OCI-M2 (cell line): ENCODE results near the gene ARSB.

Experiments
- DNase-seq: peaks from one replicate; lab custom pipeline; 2025; ENCODE audit not compliant: unreplicated experiment; lab: John Stamatoyannopoulos, UW

The ARSB gene

DNA sequence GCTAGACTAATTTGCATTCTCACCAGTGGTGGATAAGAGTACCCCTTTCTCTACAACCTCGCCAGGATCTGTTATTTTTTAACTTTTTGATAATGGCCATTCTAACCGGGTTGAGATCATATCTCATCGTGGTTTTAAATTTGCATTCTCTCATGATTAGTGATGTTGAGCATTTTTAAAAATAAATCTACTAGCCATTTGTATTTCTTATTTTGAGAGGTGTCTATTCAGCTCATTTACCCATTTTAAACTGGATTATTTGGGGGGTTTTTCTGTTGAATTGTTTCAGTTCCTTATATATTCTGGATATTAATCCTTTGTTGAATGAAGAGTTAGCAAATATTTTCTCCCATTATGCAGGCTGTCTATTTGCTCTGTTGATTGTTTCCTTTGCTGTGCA, 139.6 kb downstream of the ARSB start:
- DNase-seq: no peak

DNA sequence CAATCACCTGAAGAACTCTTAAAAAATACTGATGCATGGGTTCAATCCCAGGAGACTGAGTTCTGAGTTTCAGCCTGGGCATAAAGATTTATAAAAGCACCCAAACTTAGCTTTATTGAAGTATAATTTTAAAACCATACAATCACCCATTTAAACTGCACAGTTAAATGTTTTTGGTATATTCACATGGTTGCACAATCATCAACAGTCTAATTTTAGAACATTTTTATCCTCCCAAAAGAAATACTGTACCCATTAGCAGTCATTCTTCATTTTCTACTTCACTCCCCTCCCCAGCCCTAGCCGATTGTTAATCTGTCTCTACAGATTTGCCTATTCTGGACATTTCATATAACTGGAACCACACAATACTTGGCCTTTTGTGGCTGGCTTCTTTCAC, 141.7 kb downstream of the ARSB start:
- DNase-seq: no peak

DNA sequence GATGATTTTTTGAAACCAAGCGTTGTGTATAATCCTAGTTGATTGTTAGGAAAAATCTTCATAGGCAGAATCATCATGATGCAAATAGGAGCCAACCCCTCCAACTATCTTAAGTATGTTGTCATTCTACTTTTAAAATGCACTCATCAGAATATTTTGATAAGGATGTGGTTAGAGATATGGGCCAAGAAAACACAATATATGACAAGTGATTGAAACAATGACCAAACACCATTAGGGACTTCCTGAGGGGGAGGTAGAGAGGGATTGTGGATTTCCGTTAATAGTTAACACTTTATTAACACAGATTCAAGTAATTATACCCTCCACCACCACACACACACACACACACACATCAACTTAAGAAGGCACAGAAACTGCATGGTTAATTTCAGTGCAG, 143.3 kb downstream of the ARSB start:
- no peak for DNase-seq

DNA sequence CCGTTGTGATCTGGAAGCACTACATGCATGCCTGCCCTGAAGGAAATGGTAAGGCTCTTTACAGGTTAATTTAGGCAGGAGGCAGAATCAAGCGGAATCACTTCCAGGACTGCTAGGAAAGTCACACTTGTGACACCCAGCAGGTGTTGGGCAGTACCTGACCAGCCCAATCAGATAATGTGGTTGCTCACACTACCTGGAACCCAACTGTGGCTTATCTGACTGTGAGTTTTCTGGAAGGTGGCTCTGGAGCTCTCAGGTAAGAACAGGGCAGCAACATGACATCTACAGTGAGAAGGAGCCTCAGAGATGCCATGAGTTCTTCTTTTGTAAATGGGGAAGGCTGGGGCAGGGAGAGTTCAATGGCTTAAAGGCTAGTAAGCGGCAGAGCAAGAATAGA, 146.4 kb downstream of the ARSB start:
- no peak for DNase-seq

DNA sequence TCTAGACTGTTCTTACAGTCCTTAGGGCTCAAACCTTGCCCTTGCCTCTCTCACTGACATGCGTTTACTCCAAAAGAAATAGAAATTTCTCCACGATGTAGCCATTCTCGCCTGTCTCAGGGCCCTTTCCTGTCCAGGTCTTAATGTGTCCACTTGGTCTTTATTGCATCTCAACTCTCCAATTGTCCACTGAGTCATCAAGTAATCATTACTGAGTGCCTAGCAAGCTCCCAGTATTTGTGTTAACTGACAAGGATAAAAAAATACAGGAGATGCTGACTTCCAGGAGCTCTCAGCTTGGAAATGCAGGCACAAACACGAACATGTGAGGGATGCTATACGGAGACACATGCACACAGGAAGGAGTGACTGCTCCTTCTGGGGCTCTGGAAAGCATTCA, 147.3 kb downstream of the ARSB start:
- no peak for DNase-seq

DNA sequence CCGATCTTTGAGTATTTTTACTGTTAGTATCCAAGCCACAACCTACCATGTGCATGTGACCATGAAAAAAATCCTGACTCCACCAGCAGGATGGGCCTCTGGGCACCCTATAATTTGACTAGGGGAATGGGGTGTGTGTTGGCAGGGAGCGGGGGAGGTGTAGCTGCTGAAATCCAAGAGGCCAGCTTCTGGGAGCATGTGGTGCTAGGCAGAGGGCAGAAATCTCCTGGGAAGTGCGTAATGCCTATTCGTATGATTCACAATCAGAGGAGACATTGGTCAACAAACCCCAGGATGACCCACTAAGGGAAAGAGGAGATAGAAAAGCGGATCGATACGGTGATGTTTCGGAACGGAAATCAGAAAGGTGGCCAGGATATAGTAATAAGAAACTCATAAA, 149.9 kb downstream of the ARSB start:
- no peak for DNase-seq

DNA sequence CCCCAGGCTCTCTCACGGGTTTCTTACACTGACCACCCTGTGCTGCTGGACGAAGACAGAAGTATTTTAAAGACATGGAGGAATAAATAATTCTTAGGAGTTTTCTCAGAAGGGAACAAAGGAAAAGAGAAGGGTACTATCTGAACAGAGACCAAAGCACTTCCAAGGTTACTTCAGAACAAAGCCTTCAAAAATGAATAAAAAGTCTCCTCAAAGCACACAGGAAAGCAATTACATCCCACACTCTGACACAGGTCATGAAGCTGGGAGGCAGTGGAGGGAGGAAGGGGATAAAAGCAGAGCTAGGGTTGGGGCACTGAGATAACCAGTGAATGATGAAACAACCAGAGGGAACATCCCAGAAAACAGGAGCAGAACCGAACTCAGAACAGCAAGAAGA, 151.8 kb downstream of the ARSB start:
- DNase-seq: no peak

DNA sequence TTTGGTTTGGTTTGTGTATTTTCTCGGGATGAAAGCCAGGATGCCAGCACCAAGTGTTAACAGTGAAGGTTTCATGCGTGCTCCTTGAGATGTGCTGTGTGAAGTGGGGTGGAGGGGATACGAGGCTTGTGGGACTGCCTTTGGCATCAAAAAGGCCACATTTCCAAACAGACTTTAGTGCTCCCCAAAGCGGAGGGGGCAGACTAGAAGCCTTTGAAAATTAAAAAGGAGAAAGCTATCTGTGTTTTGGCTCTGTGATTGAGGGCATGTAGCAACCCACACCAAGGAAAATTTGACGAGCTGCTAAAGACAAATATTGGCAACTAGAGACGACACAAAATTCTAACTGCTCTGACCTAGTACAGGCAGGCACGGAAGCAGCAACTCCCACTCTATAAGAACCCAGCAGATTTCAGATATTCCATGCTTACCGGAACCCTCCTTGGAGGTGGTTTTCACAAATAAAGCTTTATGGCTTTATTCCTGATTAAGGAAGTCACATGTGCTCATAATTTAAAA, 154.5 kb downstream of the ARSB start:
- no peak for DNase-seq

DNA sequence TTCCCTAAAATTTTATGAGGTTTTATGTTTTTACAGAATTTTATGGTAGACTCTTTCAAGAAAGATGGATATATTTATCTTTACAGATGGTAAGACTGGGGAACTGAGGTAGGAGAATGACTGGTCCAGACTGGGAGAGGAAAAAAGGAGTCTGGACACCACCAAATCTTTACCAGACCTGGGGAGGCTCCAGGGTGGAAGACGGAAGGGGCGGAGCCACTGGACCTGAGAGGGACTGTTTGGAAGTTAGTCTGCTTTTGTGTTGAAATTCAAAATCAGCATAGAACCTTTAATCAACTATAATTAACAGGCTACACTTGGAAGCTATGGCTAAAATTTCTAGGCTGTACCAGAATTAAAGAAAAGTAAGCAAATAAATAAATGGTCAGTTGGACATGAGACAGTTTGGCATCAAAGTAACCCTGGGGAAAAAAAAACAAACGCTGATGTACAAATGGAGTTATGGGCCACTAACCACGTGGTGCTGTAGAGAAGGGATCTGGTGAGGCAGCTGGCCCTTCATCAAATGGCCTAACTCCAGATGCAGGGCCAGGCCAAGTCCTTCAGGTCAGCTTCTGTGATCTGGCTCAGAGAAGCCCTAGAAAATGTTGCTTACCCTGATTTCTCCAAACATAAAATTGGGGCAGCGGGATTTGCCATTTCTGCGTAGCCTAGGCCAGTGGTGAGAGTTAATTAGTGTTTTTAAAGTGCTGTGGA, 155.1 kb downstream of the ARSB start:
- DNase-seq: no peak

DNA sequence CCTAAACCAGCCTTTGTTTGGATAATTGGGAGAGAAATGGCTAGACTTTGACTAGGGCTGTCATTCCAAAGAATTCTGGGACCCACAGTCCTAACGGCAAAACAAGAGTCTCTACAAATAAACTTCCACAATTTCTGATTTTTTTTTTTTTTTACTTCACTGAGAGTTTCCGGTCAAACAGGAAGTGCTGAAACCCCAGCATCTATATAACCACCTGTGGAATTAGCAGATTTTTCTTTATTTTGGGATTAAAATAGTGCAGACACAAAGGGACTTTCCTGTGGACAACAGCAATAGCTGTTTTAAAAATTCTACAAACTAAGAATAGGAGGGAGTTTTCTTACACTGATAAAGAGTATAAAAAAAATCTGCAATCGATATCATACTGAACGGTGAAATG, 157.4 kb downstream of the ARSB start:
- no peak for DNase-seq

DNA sequence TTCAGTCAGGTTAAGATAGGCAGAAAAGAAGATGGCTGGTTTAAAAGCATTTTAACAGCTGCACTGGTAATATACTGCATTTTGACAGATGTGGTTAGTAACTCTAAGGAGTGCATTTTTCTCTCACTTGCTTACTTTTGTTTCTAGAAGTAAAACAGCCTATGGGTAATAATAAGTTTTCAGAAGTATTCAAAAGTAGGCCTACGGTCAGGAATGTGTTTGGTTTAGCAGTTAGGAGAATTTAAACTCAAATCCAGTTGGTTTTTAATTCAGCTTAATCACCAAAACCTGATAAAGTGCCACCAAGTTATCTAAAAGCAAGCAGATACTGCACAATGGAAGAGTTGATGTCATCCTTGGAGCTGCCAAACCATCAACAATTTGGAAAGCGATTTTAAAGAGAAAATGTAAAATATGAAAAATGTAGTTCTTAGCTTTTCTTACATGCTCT, 160.3 kb downstream of the ARSB start:
- DNase-seq: no peak

DNA sequence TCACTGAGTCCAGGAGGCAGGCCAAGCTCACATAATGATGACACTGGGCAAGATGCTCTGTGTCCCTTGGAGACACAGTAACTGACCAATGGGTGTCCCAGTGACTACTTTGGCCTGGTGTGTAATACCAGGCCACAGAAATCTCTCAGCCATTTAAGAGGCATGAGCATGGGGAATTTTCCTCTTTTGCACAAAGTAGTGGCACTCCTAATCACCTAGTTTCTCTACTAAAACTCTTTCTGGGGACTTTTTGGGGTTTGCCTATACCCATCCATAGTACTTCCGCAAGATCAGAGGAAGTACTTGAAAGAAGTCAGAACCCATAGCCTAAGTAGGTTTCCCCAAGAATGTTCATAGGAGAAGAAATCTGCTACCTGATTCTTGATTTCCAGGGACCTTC, 161.9 kb downstream of the ARSB start:
- no peak for DNase-seq

DNA sequence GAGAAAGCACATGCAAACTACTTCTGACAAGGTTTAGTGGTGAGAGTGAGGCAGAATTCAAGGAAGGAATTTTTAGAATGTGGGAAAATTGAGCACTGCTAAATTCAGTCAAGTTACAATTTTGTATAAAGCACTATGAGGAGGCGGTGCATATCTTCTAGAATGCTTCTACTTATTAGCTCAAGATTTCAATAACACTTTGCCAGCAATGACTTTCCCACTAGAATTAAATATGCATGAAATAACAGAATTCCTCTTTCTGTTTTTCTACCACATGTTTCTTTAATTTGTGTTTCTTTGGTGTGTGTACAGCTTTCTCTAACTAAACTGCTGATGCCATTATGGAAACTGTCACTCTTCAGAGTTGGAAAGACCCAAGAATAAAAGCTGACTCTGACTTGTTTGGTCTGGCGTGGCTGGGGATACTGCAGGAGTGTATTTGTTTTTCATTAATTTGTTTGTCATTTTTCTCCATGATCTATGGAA, 163.5 kb downstream of the ARSB start:
- no peak for DNase-seq

DNA sequence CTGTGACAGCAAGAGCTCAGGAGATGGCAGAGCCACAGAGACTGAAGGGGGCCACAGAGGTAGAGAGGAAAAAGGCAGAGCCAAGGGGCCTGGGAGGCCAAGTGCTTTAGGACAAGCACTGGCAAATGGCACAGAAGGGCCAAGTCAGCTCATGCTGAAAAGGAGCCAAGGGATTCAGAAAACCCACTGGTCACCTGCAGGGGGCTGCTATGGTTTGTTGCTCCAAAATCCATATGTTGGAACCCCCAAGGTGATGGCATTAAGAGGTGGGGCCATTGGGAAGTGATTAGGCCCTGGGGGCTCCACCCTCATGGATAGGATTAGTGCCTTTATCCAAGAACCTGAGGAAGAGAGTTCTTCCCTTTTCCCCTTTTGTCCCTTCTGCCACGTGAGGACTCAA, 165.4 kb downstream of the ARSB start:
- DNase-seq: no peak

DNA sequence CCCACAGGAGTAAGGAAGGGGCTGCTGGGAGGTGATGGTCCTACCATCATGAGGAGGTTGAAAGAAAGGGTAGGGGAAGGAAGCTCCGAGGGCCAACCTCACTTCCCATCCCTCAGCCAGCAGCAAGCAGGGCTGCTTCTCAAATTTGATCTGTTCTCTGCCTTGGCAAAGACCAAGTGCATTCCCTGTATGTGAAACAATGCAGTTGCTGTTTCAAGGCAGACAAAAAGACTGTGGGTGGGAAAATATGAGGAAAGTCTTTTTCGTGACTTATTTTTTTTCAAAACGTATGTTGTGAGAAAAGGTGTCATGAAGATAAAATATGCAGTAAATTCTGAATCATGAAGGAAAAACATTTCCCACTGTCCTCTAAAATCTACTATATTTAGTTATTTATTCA, 165.9 kb downstream of the ARSB start:
- no peak for DNase-seq

DNA sequence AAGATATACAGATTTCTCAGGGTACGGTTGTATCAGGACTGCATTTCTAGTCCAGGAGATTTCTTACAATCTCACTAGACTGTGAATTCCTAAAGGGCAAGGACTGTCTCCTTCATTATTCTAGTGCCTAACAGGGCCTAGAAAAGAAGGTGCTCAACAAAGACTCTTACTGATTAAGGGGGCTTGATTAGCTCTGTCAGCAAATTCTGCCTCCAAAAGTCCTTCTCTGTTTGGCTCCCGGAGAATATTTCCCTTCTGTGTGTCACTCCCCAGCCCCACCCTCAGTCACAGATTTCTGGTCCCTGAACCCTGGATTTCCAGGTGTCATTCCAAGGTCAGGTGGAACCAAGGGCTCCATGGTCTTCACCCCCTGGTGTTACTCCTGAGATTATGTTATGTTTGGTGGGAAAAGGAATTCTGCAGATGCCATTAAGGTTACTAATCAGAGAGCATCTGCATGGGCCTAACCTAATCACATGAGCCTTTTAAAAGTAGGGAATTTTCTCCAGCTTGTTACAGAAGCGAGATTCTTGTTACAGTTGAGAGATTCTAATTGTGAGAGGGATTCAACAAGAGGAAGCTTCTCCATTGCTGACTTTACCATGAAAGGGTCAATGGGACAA, 168.9 kb downstream of the ARSB start:
- DNase-seq: no peak

DNA sequence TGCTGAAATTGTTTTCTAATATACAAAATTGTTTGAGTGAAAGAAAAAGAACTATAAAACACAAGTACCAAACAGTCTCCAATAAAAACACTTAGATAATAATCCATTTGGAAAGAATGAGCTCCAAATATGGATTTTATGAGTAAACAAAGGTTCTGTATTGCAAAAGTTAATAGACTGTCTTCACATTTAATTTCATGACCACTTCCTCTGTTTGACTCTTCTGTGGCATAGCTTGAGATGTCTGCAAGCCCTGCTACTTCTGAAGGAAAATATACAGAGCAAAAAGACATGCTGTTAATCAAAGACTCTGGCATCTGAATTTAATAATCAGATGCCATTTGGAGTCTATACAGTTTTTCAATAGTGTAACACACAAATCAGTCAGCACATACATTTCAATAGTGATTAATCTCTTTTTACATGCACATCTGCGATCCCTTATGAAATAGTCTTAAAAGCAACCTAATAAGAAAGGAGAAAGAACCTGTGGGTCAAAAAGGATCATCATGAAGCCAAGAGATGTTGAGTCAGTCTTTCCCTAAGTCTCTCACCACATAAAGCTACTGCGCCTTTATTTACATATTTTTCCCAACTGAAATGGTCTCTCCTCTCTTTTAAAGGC, 171.1 kb downstream of the ARSB start:
- DNase-seq: no peak

DNA sequence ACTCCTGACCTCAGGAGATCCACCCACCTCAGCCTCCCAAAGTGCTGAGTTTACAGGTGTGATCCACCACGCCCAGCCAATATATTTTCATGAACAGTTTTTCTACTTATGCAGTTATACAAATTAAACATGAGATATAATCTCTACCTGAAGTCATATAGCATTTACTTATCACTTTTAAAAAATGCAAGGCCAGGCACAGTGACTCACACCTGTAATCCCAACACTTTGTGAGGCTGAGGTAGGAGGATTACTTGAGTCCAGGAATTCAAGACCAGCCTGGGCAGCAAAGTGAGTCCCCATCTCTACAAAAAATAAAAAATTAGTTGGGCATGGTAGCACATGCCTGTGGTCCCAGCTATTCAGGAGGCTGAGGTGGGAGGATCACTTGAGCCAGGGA, 171.8 kb downstream of the ARSB start:
- no peak for DNase-seq

DNA sequence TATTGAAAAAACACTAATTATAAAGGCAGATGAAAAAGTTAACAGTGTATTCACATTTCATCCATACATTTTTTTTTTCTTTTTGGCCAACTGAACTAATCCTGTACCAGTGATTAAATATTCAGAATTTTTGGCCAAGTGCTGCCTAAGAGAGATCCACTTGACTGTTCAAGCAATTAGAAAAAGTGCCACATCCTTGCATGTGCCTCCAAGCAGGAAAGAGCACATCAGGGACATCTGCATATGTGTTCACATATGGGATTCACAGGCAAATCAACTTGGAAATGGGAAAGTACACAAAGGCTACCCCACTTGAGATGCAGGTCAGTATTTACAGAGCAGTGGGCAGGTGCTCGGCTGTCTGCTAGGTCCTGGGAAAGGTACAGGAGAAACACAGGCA, 173.2 kb downstream of the ARSB start:
- DNase-seq: no peak

DNA sequence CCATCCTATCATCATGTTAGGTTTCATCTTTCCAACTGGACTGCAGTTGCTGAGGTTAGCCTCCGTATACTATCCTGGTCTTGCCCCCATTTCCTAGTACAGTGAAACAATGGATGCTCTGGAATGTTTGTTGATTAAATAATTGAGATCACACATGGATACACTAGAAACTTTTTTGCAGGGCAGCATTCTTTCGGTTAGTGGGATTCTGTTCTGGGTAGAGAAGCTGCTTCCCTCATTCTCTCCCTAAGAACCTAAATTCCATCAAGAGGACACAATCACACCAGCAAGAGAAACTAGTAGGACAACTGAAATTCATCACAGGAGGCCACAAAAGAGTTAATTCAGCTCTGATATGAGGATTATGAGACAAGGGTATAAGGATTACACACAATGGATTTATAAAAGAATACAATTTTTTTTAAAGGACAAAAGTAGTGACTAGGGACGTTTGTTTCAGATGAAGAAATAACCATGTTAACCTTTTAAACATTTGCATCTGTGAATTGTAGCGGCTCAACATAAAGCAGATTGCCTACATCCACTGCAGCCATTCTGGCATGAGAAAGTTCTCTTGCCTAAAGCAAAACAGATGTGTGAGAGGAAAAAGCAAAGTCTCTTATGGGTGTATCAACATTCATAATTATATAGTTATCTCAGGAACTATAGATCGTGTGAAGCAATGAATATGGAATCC, 173.8 kb downstream of the ARSB start:
- no peak for DNase-seq

DNA sequence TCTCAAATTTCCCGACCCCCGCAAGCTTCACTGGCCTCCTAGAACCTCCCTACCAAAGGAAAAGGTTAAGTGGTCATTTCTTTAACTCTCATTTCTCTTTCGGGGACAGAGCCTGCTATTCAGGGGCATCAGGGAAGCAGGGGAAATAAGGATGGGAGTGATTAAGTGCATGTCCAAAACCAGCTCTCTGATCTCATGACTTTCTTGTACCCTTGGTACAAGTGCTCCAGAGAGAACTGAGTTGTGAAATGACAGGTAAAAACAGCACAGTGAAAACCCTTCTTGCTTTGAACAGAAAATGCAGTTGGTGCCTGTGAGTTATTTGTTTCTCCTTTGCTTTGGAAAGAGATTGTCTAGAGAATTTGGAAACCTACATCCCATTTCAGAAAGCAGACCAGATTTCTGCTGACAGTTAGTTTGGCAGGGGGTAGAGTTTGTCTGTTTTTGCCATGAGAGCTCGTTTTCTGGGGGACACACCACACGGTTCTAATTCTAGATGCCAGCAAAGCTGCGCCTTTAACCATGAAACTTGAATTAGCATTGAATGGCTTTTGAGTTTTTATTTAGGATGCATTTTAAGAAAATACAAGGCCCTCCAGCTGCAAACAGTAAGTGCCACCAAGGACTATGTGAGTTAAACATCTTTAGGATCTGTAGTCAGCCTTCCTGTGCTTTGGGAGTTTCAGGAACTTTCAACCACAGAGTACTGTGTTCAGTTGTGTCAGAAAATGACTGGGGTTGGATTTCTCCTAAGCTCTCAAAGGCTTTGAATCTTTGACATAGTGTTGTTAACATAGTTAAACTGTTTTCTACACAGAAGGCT, 174.8 kb downstream of the ARSB start:
- no peak for DNase-seq
